GM18507 (cell line): ENCODE measurements around the gene PLD4.
"Not testable (repeated sequence)": the region's sequence is repeated elsewhere in the genome, so short reads cannot be mapped to it uniquely, and the experiment has no call there.

Experiments used
- DNase-seq: peaks from one replicate; pipeline ENCODE4 v3.0.0; 2011; ENCODE audit warnings: low read depth; ENCODE audit not compliant: insufficient read length; ENCODE audit errors: extremely low spot score
- FAIRE-seq: peaks from 2 replicates; lab custom pipeline; 2011; peaks lifted over from hg19 to GRCh38; lab: Jason Lieb, UNC

The PLD4 gene

DNA sequence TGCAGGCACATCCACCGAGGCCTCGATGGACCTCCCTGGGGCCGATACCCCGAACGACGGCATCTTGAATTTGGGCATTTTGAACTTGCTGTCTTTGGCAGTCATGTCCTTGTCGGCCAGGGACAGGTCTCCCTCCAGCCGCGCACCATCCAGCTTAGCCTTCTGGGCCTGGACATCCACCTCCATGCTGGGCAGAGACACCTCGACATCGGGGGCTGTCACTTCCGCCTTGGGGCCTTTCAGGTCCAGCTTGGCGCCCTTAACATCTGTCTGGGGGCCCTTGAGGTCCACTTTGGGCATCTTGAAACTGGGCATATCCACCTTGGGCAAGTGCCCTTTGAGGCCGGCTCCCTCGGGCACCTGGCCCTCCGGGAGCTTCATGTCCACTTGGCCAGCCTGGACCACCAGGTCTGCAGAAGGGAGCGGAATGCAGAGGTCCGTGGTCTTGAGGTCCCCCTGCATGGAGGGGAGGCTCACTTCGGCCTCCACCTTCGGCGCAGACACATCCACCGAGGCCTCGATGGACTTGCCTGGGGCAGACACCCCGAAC is 24.8 kb downstream of the PLD4 start:
- DNase-seq, FAIRE-seq: not testable (repeated sequence)

DNA sequence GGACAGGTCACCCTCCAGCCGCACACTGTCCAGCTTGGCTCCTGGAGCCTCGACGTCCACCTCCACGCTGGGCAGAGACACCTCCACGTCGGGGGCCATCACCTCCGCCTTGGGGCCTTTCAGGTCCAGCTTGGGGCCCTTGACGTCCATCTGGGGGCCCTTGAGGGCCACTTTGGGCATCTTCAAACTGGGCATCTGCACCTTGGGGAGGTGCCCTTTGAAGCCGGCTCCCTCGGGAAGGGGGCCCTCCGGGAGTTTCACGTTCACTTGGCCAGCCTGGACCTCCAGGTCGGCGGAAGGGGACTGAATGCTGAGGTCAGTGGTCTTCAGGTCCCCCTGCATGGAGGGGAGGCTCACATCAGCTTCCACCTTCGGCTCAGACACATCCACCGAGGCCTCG is 25.3 kb downstream of the PLD4 start:
- no peak for FAIRE-seq
- no peak for DNase-seq

DNA sequence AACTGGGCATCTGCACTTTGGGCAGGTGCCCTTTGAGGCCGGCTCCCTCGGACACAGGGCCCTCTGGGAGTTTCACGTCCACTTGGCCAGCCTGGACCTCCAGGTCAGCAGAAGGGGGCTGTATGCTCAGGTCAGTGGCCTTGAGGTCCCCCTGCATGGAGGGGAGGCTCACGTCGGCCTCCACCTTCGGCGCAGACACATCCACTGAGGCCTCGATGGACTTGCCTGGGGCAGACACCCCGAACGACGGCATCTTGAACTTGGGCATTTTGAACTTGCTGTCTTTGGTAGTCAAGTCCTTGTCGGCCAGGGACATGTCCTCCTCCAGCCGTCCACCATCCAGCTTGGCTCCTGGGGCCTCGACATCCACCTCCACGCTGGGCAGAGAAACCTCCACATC is 26.0 kb downstream of the PLD4 start:
- DNase-seq, FAIRE-seq: not testable (repeated sequence)

DNA sequence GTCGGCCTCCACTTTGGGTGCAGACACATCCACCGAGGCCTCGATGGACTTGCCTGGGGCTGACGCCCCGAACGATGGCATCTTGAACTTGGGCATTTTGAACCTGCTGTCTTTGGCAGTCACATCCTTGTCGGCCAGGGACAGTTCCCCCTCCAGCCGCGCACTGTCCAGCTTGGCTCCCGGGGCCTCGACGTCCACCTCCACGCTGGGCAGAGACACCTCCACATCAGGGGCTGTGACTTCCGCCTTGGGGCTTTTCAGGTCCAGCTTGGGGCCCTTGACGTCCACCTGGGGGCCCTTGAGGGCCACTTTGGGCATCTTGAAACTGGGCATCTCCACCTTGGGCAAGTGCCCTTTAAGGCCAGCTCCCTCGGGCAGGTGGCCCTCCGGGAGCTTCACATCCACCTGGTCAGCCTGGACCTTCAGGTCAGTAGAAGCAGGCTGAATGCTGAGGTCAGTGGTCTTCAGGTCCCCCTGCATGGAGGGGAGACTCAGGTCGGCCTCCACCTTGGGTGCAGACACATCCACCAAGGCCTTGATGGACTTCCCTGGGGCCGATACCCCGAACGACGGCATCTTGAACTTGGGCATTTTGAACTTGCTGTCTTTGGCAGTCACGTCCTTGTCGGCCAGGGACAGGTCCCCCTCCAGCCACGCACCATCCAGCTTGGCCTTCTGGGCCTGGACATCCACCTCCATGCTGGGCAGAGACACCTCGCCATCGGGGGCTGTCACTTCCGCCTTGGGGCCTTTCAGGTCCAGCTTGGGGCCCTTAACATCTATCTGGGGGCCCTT is 27.4 kb downstream of the PLD4 start:
- not testable (repeated sequence) for DNase-seq, FAIRE-seq

DNA sequence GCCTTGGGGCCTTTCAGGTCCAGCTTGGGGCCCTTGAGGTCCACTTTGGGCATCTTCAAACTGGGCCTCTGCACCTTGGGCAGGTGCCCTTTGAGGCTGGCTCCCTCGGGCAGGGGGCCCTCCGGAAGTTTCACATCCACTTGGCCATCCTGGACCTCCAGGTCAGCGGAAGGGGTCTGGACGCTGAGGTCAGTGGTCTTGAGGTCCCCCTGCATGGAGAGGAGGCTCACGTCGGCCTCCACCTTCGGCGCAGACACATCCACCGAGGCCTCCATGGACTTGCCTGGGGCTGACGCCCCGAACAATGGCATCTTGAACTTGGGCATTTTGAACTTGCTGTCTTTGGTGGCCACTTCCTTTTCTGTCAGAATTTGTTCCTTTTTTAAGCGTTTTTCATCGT is 28.4 kb downstream of the PLD4 start:
- DNase-seq (no peak), FAIRE-seq (no peak)

DNA sequence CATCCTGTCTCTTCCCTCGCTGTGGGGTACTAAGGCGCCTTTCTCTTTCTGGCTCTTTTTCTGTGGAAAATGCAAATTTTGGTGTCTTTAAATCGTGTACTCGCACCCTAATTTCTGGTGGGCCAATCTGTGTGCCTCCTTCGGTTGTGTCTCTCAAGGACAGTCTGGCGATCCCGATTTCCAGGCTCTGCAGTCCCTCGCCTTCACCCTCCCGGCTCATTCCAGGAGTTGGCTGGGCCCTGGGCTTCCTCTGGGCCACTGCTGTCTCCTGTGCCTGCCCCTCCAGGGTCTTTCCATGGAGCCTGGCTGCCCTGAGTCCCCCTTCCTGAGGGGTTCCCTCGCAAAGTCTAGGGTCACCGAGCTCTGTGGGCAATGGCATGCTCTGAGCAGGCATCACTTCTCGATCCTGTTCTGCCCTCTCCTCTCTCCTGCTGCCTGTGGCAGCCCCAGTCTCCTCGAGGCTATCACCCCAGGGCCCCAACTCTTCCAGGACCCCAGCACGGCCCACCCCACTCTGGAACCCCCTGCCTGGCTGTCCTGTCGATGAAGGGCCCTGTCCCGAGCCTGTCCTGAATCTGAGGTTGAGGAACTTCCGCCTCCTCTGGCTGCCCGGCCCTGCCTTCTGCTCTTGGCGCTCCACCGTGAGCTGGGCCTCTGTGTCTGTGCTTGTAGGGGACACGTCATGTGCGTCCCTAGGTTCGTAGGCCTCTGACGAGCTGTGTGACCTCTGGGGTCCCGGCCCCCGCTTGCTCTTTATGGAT is 29.4 kb downstream of the PLD4 start:
- FAIRE-seq (no peak), DNase-seq (no peak)

DNA sequence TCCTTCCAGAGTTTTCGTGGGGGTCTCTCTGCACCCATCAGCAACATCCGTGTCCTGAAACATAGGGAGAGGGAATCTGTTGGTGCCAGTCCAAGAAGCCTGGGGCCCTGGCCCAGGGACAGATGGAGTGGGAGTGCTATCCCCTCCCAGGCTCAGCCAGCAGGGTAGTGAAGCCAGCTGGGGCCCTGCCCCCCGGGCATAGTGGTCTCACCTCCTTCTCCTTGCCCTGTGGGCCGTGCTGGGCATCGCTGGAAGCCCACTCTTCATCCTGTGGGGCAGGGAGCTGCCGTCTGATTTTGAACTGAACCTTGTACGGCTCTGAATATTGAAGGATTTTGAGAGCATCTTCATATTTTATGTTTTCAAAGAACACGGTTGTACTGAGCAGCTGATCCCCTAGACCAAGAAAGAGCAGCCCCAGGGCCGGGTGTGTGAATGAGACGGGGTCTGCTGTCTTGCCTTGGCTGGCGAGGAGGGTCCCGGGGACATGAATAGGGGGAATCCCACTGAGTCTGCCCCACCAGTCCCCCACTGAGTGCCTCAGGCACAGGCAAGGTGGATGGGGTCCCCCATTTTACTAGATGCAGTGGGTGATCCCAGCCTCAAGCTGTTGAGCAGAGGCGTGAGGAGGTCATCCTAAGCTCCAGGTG is 30.2 kb downstream of the PLD4 start:
- no peak for FAIRE-seq
- DNase-seq = no peak

DNA sequence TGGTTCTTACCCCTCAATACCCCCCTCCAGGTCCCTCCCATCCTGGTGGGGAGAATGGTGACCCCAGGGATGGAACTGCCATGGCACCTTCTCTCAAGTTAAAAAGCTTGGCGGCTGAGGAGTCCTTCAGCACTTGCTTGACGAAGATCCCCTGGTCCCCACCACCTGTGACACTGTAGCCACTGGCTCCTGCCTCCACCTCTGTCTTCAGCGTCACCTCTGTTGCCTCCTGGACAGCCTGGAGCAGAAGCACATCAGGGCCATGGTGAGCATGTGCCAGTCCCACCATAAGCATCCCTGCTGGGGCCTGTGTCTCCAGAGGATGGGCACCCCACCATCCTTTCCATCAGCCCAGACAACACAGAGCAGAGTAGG is 30.7 kb downstream of the PLD4 start:
- FAIRE-seq = no peak
- DNase-seq = no peak

DNA sequence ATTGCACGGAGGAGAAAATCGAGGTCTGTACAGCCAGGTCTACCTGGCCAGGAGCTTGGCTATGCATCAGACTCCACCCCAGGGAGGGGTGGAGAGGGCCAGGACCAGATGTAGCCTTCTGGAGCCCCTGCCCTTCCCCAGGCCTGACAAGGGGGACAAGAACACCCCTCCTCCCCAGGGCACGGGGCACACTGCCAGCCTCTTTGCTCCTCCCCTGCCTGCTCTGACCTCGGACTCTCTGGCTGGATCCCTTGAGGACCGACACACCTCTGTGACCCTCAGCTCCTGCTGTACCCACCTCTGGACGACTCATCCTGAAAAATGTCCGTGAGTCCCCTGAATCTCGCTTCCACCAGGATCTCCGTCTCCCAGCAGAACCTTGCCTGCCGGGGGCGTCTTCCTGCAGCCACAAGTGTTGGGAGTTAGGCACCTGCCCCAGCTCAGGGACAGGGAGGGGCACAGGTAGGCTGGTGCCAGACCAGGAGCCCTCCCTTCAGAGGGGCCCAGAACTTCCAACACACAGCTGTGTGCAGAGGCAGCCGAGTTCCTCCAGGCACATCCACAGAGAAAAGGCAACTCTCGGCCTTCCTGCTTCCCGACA is 31.7 kb downstream of the PLD4 start:
- FAIRE-seq (no peak), DNase-seq (no peak)

DNA sequence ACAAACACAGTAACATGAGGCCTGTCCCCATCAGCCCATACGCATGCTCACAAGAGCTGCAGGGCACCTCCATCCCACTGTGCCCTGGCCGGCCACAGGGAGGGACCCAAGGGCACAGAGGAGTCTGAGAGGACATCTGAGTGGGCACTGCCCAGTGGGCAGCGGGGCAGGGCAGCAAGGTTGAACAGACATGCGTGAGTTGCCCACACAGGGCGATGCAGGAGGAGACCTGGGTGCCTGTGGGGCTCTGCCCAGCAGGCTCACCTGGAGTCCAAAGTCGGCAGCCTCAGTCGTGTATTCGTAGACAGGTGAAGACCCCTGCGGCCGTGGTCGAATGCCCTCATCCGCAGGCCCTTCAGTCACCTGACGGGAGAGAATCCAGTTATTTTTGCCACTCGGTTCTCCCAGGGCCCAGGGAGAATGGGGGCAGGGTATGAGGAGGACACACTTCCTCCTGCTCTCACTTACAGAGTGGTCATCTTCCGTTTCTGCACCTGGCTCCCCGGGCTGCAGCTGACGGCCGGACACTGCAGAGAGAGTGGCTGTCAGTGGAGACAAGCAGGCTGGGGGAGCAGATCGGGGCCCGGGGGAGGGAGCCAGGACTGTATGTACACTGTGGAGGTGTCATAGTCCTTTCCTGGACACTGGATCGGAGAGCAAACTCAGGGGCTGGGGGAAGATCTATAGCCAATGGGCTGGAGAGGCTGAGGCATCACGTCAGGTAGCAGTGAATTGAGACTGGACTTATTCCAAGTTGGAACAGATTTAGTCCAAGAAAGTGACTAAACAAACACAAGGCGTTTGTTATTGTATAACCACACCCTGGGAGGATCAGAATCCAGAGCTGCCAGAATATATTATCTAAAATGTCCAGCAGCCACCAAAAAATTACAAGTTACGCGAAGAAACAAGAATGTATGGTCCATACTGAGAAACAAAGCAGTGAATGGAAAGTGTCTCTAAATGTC is 32.8 kb downstream of the PLD4 start:
- FAIRE-seq (no peak), DNase-seq (no peak)

DNA sequence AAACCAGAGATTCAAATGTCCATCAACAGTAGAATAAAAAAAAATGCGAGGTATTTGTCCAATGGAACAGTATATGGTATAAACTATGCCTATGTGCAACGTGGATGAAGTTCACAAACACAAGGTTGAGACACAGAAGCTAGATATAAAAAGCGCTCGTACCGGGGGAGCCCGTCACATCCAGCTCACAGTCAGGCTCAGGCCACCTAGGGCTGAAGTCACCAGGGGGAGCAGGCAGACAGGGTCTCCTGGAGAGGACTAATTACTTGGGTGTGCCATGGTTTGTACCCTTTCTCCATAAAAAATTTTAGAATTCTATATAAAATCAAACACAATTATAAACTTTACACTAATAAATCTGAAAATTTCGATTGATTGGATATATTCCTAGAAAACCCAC is 39.9 kb downstream of the PLD4 start:
- DNase-seq (no peak), FAIRE-seq (no peak)

DNA sequence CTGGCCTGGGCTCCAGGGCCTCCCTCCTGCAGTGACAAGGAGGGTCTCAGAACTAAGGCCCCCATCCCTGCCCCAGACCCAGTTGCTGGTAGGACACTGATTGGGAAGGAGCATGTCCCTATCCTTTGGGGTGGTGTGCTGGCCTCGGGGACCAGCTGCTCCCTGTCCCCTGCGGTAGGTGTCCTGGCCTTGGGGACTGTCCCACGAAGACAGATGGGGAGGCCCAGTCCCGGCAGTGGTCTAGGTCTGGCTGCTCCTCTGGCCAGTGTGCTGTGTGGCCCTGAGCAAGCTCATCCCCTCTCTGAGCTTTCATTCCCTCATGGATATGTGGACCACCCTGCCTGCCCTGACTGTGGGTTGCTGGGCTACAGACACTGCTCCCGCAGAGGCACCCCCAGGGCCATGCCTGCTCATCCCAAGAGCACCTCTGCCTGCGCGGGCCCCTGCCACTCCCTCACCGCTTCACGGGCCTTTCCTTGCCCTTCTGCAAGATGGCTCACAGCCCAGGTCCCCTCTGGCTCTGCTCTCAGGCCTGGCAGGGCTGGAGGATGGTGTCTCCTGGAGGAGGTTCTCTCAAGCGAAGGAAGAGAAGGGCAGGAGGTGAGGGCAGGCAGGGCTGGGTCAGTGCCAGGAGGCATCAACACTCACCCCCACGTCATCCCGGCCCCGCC is 41.0 kb downstream of the PLD4 start:
- no peak for DNase-seq
- no peak for FAIRE-seq

DNA sequence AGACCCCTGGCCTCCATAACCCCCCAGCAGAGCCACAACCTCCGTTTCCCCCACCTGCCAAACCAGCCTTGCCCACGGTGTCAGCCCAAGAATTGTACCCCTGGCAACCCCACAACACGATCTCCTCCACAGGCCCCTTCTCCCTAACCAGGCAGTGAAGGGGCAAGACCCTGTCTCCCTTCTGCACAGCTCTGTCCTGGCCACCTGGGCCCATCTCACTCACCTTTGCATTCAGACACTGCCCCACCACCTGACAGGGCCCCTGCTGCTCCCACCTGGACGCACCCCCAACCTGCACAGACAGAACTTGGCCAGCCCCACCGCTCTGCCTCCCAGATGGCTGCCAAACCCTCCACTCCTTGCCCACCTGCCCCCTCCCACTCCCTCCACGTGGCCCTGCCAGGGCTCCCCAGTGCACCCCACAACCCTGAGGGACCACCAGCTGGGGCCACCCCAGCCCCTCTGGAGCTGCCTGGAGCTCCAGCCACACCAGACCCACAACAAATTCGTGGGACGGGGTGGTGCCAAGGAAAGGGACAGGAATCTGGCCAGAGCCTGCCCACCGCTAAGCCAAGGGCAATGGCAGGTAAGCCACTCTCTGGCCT is 41.7 kb downstream of the PLD4 start:
- no peak for FAIRE-seq
- DNase-seq = no peak

DNA sequence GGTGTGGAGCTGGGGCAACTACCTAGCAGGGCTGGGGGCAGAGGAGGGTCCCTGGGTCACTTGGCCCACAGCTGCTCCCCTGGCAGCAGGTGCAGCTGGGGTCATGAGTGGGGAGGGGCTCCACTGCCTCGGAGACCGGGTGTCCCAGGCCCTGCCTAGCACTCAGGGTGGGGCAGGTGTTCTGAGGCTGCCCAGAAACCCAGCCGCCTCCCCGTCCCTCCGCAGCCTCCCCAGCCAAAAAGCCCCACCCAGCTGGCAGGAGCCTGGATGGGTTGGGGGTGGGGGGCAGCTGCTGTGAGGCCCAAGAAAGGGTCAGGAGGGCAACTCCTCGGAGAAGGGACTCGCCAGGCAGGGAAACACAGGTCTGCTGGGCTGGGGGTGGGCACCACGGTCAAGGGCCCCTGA is 42.3 kb downstream of the PLD4 start:
- DNase-seq = no peak
- no peak for FAIRE-seq

DNA sequence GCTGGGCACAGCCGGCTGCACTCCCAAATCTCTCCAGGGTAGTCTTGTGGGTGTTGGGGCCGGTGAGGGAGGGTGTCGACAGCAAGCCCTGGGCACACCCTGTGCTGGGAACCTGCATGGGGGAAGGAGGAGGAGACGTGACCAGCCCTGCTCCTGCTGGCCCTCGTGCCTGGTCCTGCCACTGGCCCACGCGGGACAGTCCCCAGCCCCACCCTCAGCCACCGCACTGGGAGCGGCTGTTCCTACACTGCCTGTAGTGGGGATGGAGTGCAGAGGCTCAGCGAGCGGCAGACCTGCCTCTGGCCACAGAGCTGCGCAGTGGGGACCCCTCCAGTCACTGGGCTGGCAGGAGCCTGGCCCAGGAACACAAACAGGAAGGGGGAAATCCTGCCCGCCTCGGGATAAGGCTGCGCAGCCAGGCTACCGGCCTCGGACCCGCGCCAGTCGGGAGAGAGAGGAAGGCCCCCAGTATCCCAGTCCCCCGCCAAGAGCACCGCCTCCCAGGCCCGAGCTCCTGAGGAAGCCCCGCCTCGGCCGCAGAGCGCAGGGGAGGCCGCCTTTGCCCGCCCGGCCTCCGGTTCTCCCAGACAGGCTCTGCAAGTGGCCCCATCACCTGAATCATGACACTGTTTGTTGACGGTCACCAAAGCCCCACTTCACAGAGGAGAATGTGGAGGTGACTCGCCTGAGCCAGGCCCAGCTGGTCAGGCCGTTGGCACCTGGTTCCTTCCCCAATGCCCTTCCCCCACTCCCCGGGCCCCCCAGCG is 42.9 kb downstream of the PLD4 start:
- DNase-seq = no peak
- no peak for FAIRE-seq

DNA sequence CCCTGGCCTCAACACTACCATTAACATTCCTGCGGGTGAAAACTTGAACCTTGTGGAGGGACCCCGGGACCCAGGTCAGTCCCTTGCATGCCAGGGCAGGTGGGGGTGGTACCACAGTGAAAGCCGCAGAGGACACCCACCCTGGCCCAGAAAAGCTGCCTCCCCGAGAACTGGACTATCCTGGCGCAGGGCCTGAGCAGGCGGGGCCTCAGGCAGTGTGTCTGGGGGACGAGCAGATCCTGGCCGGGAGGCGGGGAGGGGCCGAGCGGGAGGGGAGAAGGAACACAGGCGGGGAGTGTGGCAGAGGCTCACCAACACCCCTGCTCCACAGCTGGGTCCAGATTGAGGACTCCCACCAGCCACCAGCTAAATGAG is 43.5 kb downstream of the PLD4 start:
- FAIRE-seq (no peak), DNase-seq (no peak)
